GM18873 (cell line): Measurements from ENCODE around the gene MUC12.
"Not testable (repeated sequence)": the region's sequence is repeated elsewhere in the genome, so short reads cannot be mapped to it uniquely, and the experiment has no call there.

Experiments used
- ATAC-seq: cut with Tn5 transposase; IDR thresholded peaks from one replicate; pipeline ENCODE4 v1.9.1; 2021; ENCODE audit warnings: mild to moderate bottlenecking, moderate library complexity, moderate number of reproducible peaks; ENCODE audit not compliant: unreplicated experiment, low FRiP score

The MUC12 gene

GRCh38 chr7:100985033-100985797 lies 15.8 kb downstream of the MUC12 start:
- not testable (repeated sequence) for ATAC-seq

GRCh38 chr7:100991631-100992030 lies 22.3 kb downstream of the MUC12 start:
- no peak for ATAC-seq

- not testable (repeated sequence) for ATAC-seq
These were observed 22.9 kb downstream of the MUC12 start for GRCh38 chr7:100992280-100992679.

- not testable (repeated sequence) for ATAC-seq
These were observed 25.3 kb downstream of the MUC12 start for GRCh38 chr7:100994671-100995070.

- ATAC-seq = not testable (repeated sequence)
These were observed 29.2 kb downstream of the MUC12 start for GRCh38 chr7:100998530-100998929.

GRCh38 chr7:100999334-100999733 lies 30.0 kb downstream of the MUC12 start:
- ATAC-seq = not testable (repeated sequence)

GRCh38 chr7:101000025-101000424 lies 30.7 kb downstream of the MUC12 start:
- not testable (repeated sequence) for ATAC-seq

- not testable (repeated sequence) for ATAC-seq
These were observed 33.0 kb downstream of the MUC12 start for GRCh38 chr7:101002333-101002732.

GRCh38 chr7:101007361-101007760 lies 38.0 kb downstream of the MUC12 start:
- ATAC-seq = not testable (repeated sequence)

GRCh38 chr7:101009629-101010028 lies 40.3 kb downstream of the MUC12 start:
- no peak for ATAC-seq

GRCh38 chr7:101012931-101013330 lies 43.6 kb downstream of the MUC12 start:
- no peak for ATAC-seq

GRCh38 chr7:101015626-101016025 lies 46.3 kb downstream of the MUC12 start:
- ATAC-seq = no peak

- peak; percentile 66 for ATAC-seq
These were observed 47.9 kb downstream of the MUC12 start for GRCh38 chr7:101017064-101017777.

GRCh38 chr7:101018271-101019167 lies 49.2 kb downstream of the MUC12 start:
- no peak for ATAC-seq

- no peak for ATAC-seq
These were observed 51.1 kb downstream of the MUC12 start for GRCh38 chr7:101020444-101020843.

- no peak for ATAC-seq
These were observed 52.3 kb downstream of the MUC12 start for GRCh38 chr7:101021703-101022102.

- no peak for ATAC-seq
These were observed 54.5 kb downstream of the MUC12 start for GRCh38 chr7:101023839-101024238.

- no peak for ATAC-seq
These were observed 61.7 kb downstream of the MUC12 start for GRCh38 chr7:101031082-101031481.

GRCh38 chr7:101035941-101036340 lies 66.6 kb downstream of the MUC12 start:
- no peak for ATAC-seq

GRCh38 chr7:101041283-101041682 lies 71.9 kb downstream of the MUC12 start:
- ATAC-seq = not testable (repeated sequence)

GRCh38 chr7:101058355-101058754 lies 89.0 kb downstream of the MUC12 start:
- no peak for ATAC-seq
